ENCODE results near the gene IFIH1.

Gene IFIH1

DNA sequence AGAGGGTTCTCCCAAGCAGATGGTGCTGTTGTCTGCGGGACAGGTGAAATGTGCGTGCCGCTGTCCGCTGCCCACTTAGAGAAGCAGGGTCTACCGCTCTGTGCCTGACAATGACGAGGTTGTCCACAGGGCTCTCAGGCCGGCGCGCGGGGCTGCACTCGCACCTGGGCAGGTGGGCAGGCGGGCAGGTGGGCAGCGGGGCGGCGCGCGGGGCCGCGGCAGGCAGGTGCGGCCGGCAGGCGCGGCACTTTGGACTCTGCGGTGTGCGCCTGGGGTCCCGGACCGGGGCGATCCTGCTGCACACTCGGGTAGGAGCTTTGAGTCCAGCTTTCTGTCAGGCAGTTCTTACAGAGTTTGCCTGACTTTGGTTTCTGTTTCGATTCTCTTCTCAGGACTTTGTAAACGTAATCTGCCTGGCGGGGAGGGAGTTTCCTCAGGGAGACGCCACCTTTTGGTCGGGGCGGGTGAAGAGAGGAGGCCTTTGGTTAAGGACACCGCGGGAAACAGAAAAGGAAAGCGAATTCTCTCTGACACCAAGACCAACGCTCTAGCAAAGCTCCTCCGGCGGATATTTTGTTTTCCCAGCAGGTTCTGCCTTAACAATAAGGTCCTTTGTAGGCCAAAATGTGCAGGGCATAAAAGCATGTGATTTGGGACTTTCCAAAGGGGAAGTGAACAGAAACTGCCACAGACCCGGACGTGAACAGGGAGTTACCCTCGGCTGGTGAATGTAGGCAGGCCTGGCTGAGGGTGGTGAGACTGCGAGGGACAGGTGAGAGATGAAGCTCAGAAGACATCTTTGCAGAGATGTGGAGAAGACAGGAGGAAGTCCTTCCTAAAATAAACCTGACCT is at the start of gene IFIH1:
IFIH1 (minus strand) TSS at position 357 of the 853 bp plus-strand sequence. CDS start 377 bp downstream, outside the sequence.
- peak; percentile 74 for DNase-seq (ENCODE audit: low read depth)

DNA sequence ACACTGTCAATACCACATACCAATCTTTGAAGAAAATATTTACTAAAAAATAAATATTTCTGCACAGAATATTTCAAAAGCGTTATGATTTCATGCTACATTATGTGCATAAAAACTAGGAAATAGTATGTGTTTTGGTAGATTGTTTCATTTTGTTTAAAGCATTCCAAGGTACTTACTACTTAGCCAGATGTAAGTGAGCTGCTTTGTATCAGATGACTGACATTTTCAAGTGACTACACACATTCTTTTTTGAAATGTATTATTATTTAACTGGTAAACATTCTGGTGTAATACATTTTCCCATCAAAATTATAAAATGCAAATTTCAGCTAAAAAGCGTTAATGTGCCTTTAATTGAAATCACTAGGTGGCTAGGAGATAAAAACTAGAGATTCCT is 46.9 kb upstream of the IFIH1 start:
- DNase-seq (ENCODE audit: low read depth), result no peak

DNA sequence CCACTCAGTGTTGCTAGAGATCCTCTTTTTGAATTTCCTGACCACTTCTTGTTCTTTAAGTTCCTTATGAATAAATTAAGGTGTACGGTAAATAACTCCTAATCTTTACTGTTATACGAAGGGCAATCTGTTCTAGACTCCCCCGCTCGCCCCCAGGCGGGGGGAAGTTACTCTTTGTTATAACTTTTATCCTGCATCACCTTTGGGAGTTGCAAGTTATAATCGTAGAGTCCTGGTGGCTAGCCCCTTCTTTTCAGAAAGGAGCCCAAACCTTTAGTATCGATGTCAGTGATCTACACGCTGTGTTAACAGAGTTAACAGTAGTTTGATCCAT is 26.1 kb upstream of the IFIH1 start:
- no peak for DNase-seq (ENCODE audit: low read depth)

DNA sequence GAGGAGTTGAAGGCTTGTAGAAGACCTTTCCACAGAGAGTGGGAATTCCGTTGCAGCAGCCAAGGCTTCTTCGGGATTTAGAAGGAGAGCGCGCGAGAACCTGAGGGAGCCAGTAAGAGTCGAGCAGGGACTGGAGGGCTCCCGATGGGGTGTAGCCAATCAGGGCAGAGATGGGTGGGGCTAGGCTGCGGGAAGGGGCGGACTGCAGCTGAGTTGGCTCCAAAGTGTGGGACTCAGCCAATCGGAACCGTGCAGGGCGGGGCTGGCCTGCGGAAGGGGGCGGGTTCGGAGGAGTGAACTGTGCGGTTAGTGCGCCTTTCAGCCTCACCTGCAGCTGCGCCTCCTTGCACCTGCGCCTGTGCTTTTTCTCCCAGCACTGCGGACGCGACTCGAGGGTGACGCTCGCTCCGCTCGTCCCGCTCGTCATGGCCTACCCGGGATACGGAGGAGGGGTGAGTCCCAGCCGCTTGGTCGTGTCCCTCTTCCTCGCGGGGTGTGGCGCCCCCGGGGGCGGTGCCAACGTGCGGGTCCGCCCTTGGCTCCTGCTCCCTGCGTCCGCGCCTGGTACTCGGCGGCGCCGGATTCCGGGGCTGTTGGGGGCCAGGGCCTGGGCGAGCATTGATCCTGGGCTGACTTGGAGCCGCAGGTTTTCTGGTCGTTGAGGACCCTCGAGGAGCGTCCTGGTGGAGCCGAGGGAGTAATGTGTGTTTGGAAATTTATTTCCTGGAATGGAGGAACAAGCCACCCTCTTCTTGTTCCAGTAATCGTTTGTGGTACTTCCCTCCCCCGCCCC is 25.5 kb upstream of the IFIH1 start, which contains the start of gene GCA:
GCA (plus strand) TSS at position 309 of the 793 bp plus-strand sequence; CDS start at position 426, 117 bp downstream.
- DNase-seq (ENCODE audit: low read depth), result peak; percentile 95

DNA sequence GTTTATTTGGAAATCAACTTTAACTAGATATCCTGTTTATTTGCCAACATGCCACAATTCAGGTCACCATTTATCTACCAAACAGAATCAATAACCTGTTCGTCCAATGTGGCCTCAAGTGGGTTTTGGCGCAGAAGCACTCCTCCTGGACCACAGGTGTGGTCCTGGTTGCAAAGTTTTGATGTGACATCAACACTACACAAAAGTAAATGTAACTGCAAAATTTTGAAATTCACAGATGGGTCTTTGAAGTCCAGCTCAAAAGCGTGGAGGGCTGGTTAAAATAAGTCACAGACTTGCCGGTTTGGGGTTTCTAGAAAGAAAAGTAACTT is 25.0 kb upstream of the IFIH1 start:
- no peak for DNase-seq (ENCODE audit: low read depth)

DNA sequence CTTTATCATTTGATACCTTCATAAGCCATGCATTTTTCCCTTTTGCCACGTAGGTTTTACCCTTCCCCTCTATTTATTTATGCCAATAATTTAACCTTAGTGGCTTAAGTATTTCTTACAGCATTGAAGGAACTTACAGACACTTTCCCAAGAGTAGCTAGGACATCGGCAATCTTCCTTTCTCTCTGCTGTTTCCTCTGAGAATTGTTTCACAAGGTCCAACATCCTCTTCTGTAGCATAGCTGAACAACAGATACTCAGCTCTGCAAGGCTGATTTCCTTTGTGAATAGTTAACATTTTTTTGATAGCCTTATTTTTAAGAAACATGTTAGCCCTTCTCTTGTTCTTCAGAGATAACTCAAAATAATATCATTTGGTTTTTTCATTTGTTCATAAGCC is 24.4 kb upstream of the IFIH1 start:
- DNase-seq (ENCODE audit: low read depth), result no peak

DNA sequence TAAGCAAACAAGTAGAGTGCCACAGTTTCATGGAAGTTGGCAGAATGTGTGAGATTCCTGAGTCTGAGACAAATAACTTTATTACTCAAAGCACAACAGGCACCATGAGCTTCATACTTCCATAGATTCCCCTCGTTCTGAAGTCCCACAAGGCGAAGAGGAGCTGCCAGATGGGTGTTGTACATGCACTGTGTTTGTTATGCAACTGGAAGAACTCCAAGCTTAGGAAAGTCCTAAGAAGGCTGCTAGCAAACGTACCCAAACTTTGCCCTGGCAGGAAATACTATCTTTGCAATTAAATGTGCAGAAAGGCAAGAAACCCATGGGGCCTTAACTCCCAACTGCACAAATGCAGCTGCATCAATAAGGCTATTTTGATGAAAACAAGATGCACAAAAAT is 23.8 kb upstream of the IFIH1 start:
- no peak for DNase-seq (ENCODE audit: low read depth)

DNA sequence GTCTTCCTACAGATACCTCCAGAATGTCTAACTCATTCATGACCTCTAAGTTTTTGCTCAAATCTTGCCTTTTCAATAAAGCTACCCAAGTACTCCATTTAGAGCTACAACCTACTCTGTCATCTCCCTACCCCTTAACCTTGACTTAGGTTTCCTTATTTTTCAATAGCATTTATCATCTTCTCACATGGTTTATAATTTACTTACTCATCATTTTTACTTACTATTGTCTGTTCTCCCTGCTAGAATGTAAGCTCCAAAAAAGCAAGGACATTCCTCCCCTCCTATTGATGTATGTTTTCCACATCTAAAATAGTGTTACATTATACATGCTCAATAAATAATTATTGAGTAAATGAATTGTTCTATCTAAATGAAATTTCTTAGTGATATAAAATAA is 22.3 kb upstream of the IFIH1 start:
- no peak for DNase-seq (ENCODE audit: low read depth)

DNA sequence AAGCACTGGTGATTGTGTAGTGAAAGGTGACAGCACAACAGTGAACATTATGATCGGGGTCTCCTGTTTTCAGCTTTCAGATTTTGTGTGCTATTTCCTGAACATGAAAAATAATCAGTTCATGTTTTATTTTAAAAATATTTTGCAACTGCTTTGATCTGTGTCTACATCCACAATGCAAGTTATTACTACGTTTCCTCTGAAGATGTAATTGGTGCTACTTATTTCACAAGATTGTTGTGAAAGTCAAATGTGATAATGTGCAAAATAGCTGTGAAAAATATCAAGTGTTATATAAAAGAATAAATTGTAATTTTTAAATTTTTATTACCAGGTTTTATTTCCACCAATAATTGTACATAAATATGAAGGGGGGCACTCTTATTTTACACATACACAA is 19.4 kb upstream of the IFIH1 start:
- no peak for DNase-seq (ENCODE audit: low read depth)

DNA sequence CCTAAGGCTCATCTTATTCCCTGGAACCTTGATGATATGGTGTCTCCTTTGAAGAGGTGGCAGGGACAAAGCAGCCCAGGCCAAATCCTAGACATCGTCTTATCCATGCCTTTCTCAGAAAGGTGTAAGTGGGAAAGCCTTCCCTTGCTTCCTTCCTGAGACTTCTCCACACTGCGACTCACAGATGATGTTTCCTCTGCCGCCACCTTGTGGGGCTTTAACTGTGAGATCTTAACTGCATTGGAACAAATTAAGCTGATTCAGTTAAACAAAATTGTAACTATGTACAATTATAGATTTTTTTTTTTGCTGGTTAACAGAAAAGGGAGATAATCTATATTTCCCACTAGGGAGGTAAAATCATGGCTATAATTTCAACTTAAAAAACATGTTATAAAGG is 15.5 kb upstream of the IFIH1 start:
- DNase-seq (ENCODE audit: low read depth), result no peak

DNA sequence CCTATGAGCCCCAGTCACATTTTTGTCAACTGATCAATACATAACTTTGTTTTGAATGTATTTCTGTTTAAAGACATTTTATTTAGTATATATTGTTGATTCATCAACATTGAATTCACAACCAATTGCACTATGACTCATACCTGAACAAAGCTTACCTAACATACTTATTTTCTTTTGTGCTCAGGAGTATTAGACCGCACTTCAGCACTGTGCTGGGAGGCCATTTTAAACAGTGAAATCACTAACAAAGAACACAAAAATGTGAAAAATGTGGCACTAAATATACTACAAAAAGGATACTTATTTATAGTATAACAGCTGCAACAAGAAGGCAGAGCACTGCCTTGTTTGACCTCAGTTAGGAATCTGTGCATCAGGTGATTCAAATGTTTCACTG is 12.4 kb upstream of the IFIH1 start:
- no peak for DNase-seq (ENCODE audit: low read depth)

DNA sequence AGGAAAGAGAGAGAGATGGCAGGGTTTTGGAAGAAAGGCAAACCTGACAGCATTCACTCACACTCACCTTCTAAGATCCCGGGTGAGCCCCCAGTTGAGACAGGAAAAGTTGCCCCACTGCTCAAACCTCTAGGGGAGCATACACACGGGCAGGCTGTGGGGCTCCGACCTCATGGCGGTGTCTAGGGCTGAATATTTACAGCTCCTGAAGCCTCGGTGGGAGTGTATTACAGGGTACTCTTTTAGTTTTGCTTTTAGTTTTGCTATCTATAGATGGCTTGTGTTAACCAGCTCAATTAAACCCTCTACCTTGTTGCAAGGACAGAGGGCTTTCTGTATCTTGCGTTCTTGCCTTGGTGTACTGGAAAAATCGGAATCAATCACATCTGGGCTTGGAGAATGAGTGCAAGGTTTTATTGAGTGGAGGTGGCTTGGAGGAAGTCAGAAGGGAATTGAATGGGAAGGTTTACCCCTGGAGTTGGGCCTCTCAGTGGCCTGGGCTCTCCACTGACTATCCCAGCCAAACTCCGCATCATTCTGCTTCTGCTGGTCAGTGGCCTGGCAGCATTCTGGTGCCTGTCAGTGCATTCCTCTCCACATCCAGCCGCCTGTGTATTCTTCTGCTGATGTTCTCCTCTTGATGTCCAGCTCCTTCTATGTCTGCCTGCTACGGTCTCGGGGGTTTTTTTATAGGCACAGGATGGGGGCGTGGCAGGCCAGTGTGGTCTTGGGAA is 10.1 kb upstream of the IFIH1 start:
- no peak for DNase-seq (ENCODE audit: low read depth)

DNA sequence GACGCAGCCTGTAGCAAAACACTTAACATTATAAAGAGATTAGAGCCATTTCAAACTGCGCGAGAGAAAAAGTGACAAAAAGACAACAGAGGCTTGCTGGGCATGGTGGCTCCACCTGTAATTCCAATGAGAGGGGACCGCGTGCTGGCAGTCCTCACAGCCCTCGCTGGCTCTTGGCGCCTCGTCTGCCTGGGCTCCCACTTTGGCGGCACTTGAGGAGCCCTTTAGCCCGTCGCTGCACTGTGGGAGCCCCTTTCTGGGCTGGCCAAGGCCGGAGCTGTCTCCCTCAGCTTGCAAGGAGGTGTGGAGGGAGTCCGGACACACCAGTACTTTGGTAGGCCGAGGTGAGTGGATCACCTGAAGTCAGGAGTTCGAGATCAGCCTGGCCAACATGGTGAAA is 9.3 kb upstream of the IFIH1 start:
- DNase-seq (ENCODE audit: low read depth), result no peak

DNA sequence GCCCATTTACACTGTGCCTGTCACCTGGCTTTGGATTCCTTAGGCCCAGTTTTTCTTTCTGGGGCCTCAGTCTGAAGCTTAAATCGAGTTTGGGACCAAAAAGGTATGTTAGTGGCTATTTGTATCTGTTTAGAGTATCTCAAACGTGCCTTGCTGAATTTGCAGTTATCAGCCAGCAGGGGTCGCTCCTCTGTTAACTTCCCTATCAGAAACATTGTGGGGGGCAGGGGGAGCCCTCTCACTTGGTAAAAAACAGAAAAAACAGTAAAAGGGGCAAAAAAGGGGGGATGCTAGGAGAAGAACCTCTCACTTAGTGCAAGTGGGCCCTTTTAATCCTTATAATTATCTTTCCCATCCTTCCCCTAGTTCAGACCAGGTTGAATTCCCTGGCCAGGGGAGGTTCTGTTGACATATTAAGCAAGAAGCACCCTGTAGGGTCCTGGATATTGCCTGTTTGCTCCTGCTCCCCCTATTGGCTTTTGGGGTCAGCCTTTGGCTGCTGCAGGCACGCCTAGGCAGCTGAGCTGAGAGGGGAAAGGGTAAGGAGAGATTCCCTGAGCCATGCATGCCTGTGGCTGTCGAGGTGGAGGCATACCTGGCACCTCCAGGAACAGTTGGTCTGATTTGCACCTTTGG is 8.8 kb upstream of the IFIH1 start:
- no peak for DNase-seq (ENCODE audit: low read depth)

DNA sequence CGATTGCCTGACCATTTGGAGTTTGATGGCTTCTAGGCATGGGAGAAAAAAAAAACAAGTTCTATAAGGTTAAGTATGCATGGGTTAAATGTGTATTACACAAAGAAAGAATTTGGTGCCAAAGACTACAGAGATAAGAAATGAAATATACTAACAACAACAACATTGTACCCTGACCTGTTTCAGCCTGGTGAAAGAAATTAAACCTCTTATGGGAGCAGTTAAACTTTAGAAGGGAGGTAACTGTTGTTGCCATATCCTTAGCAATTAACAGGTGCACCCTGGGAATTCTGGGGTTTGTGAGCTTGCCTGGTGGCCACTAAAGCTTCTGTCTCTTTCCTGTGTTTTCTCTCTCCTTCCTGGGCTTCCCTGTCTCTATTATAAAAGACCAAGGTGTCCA is 6.5 kb upstream of the IFIH1 start:
- DNase-seq (ENCODE audit: low read depth), result no peak

DNA sequence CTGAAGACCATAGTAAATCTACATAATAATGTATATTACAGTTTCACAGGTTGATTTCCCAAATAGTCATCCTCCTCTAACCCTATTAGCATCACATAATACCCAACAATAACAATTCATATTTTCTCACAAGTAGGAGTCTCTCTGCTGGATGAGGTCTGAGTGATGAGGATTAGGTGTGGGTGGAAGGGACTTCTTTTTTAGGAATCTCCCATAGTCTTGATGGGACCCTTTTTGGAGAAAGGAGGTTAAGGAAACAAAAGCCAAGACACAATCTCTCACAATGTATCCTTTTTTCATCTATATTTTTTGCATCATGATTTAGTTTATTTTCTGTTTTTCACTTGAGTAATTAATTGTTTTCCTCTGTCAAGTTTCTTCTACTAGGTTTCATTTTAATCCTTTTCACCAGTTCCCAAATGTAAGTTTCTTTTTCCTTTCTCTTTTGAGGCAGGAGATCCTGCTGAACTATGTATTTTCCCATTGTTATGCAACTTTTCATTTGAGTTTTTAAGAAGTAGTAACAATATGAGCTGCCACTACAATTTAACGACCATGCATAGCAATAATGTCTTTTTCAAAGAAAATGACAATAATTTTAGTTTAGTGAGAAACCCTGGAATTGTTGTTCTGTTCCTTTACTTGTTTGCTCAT is 2.5 kb upstream of the IFIH1 start:
- DNase-seq (ENCODE audit: low read depth), result no peak

DNA sequence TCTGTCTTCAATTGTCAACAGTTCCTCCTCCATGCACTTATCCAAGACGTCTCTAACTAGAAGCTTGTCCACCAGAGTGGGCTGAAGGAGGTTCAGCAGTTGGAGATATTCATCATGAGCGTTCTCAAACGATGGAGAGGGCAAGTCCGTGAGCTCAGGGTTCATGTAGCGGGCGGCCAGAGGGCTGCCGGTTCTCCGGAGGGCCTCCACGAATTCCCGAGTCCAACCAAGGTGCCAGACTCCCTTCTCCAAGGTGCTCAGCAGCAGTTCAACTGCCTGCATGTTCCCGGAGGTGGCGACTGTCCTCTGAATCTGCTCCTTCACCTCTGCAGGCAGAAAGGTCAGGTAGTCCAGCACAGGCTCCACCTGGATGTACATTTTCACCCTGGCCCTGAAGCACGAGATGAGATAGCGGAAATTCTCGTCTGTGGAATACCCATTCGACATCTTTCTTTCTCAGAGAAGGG is 590 bp downstream of the IFIH1 start:
- no peak for DNase-seq (ENCODE audit: low read depth)

DNA sequence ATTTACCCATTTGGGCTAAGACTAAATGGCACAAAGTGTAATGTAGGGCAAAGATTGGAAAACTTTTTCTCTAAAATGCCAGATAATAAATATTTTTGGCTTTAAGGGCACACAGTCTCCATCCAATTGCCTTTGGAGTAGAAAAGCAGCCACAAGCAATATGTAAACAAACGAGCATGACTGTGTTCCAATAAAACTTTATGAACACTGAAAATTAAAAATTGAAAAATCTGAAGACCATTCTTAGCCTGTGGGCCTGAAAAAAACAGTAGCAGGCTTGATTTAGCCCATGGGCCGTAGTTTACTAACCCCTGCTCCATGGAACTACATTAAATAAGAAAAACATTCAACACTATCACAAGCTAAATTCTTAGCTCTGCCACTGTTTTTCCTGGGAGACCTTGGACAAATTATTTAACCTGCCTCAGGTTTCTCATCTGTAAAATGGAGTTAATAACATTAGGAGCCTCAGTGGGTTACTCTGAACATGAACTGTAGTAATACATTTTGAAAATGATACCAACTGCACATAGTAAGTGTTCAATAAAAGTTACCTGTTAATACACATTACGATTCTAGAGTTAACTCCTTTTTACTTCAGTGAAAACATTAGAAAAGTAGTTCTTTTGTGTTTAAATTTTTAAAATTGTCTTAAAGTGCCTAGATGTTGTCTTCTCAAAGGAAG is 1.3 kb downstream of the IFIH1 start:
- DNase-seq (ENCODE audit: low read depth), result no peak

DNA sequence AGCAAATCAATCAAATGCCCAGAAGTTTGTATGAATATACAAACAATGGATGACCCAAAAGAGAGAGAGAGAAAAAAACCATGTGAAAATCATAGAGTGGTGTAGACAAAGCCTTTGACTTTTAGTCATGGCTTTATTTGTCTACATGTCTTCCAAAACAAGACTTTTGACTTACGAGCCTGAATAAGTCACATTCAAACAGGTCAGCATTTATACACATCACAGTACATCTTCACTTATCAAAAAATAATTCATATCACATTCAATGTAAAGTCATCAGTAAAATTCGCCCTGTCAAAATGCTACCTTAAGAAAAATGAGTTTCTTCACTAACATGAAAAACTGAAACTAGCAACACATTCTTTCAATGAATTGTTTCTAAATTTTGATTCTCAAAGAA is 1.9 kb downstream of the IFIH1 start:
- no peak for DNase-seq (ENCODE audit: low read depth)

DNA sequence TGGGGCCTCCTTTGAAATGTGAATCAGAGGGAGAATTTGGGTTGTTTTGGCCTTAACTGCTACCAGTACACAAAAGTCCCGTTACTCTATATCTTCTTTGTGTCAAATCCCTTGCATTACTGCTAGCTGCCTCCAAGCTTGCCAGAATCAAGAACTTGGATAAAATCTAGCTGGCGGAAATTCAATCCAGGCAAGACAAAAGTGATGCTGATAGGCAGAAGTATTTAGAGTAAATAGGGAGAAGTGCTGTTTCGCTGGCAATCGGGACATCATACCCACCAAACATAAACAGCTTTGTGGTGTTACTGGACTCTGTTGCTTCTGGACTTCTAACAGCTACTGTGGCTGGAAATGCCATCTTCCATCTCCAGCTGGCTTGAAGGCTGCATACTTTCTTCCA is 2.5 kb downstream of the IFIH1 start:
- no peak for DNase-seq (ENCODE audit: low read depth)

DNA sequence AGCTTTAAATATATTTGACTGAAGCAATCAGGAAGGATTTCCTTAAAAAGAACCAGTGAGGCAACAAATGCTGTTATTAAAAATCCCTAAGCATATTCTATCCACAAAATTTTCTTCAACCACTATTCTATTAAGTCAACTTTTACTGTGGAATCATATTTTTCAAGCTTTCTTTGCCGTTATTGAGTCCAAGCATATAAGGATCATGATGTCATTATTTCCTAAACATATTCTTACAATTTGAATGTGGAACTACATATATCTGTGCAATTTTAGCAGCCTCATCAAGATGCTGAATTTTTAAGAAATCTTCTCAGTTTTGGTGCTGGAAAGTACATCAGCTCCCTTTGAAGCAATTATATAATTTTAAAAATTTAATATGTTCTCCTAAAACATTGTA is 5.6 kb downstream of the IFIH1 start:
- no peak for DNase-seq (ENCODE audit: low read depth)

Data from T-helper 22 cell (primary cell).